Mesenchymal stem cell (in vitro differentiated cells and primary cell): ENCODE results near the gene CA10.

Experiments used
- DNase-seq: peaks from one replicate; pipeline ENCODE4 v3.0.0-alpha.2; 2013
- H2AFZ ChIP-seq: one replicate; pipeline ENCODE4 v1.6.1; 2013; ENCODE audit warnings: low read depth, mild to moderate bottlenecking, control low read depth, inconsistent platforms, low read length, moderate library complexity
- H2AK5ac ChIP-seq: 2 replicates; pipeline ENCODE4 v1.6.1; 2013; ENCODE audit warnings: low read length, moderate library complexity, mild to moderate bottlenecking, inconsistent platforms; ENCODE audit not compliant: severe bottlenecking
- H2BK120ac ChIP-seq: one replicate; pipeline ENCODE4 v1.6.1; 2013; ENCODE audit warnings: low read depth, mild to moderate bottlenecking, inconsistent platforms, low read length, moderate library complexity
- H2BK12ac ChIP-seq, 2 experiments: one replicate each; pipeline ENCODE4 v1.6.1; 2013; ENCODE audit warnings: inconsistent platforms in 2 of 2, low read length in 2 of 2, mild to moderate bottlenecking in 2 of 2, moderate library complexity in 2 of 2, control low read depth in 1 of 2
- H2BK15ac ChIP-seq: one replicate; pipeline ENCODE4 v1.6.1; 2013; ENCODE audit warnings: mild to moderate bottlenecking, low read depth, inconsistent platforms; ENCODE audit not compliant: poor library complexity, severe bottlenecking
- H2BK5ac ChIP-seq: 2 replicates; pipeline ENCODE4 v1.6.1; 2013; ENCODE audit warnings: low read depth, mild to moderate bottlenecking, low read length, control low read depth, inconsistent platforms; ENCODE audit not compliant: poor library complexity, severe bottlenecking
- H3K14ac ChIP-seq, 2 experiments: one replicate each; pipeline ENCODE4 v1.6.1; 2013; ENCODE audit warnings: inconsistent platforms in 2 of 2, low read length in 2 of 2, control low read depth in 1 of 2, mild to moderate bottlenecking in 1 of 2, moderate library complexity in 1 of 2
- H3K18ac ChIP-seq, 2 experiments: one replicate each; pipeline ENCODE4 v1.6.1; 2013; ENCODE audit warnings: inconsistent platforms in 2 of 2, low read length in 2 of 2, control low read depth in 1 of 2, low read depth in 1 of 2, mild to moderate bottlenecking in 1 of 2
- H3K23ac ChIP-seq, 2 experiments: one replicate each; pipeline ENCODE4 v1.6.1; 2013; ENCODE audit warnings: inconsistent platforms in 2 of 2, low read length in 2 of 2, mild to moderate bottlenecking in 2 of 2, moderate library complexity in 2 of 2, control low read depth in 1 of 2
- H3K27ac ChIP-seq: 2 replicates; pipeline ENCODE4 v1.5.1; 2013; ENCODE audit warnings: mild to moderate bottlenecking, moderate library complexity, low read length, control low read depth, inconsistent platforms; ENCODE audit not compliant: poor library complexity, severe bottlenecking
- H3K27me3 ChIP-seq, 2 experiments: 2 replicates each; pipeline versions ENCODE4 v1.6.1 to v1.7.0; 2013; ENCODE audit warnings: low read length in 2 of 2, mild to moderate bottlenecking in 2 of 2, moderate library complexity in 2 of 2, control low read depth in 1 of 2, inconsistent platforms in 1 of 2; ENCODE audit not compliant: control insufficient read depth in 1 of 2, insufficient read depth in 1 of 2
- H3K36me3 ChIP-seq, 2 experiments: 2 replicates each; pipeline versions ENCODE4 v1.6.1 to v1.7.0; 2013; ENCODE audit warnings: low read length in 2 of 2, control low read depth in 1 of 2, inconsistent platforms in 1 of 2, low read depth in 1 of 2, mild to moderate bottlenecking in 1 of 2; ENCODE audit not compliant: insufficient read depth in 2 of 2, control insufficient read depth in 1 of 2
- H3K4ac ChIP-seq, 2 experiments: one replicate each; pipeline ENCODE4 v1.6.1; 2013; ENCODE audit warnings: inconsistent platforms in 2 of 2, low read length in 2 of 2, mild to moderate bottlenecking in 2 of 2, moderate library complexity in 2 of 2, control low read depth in 1 of 2, low read depth in 1 of 2
- H3K4me1 ChIP-seq: 2 replicates; pipeline ENCODE4 v1.6.1; 2013; ENCODE audit warnings: low read depth, low read length, control low read depth; ENCODE audit not compliant: control insufficient read depth, insufficient read depth
- H3K4me2 ChIP-seq: 2 replicates; pipeline ENCODE4 v1.6.1; 2013; ENCODE audit warnings: low read length, mild to moderate bottlenecking, inconsistent platforms; ENCODE audit not compliant: poor library complexity, severe bottlenecking
- H3K4me3 ChIP-seq, 2 experiments: 2 replicates each; pipeline versions ENCODE4 v1.5.1 to v1.7.0; 2013; ENCODE audit warnings: low read length in 2 of 2, mild to moderate bottlenecking in 2 of 2, control low read depth in 1 of 2, low read depth in 1 of 2; ENCODE audit not compliant: insufficient read depth in 1 of 2
- H3K79me1 ChIP-seq: replicated peaks from 2 replicates; pipeline ENCODE4 v1.6.1; 2013; ENCODE audit warnings: mild to moderate bottlenecking, control low read depth, low read length, inconsistent platforms; ENCODE audit not compliant: poor library complexity, severe bottlenecking
- H3K9ac ChIP-seq: 2 replicates; pipeline ENCODE4 v1.7.0; 2013; ENCODE audit warnings: mild to moderate bottlenecking, low read length, moderate library complexity
- H3K9me3 ChIP-seq: 2 replicates; pipeline ENCODE4 v1.7.0; 2013; ENCODE audit warnings: mild to moderate bottlenecking, low read length; ENCODE audit not compliant: control insufficient read depth
- H4K8ac ChIP-seq: one replicate; pipeline ENCODE4 v1.6.1; 2013; ENCODE audit warnings: inconsistent platforms, mild to moderate bottlenecking, low read length, moderate library complexity
- H4K91ac ChIP-seq: one replicate; pipeline ENCODE4 v1.6.1; 2013; ENCODE audit warnings: mild to moderate bottlenecking, low read length, inconsistent platforms
- WGBS: methylation state at CpG from one replicate; pipeline ENCODE4 v1.1.7; 2013; ENCODE audit warnings: mixed read lengths; 5-methylcytosine and 5-hydroxymethylcytosine counted together

Gene CA10

DNA sequence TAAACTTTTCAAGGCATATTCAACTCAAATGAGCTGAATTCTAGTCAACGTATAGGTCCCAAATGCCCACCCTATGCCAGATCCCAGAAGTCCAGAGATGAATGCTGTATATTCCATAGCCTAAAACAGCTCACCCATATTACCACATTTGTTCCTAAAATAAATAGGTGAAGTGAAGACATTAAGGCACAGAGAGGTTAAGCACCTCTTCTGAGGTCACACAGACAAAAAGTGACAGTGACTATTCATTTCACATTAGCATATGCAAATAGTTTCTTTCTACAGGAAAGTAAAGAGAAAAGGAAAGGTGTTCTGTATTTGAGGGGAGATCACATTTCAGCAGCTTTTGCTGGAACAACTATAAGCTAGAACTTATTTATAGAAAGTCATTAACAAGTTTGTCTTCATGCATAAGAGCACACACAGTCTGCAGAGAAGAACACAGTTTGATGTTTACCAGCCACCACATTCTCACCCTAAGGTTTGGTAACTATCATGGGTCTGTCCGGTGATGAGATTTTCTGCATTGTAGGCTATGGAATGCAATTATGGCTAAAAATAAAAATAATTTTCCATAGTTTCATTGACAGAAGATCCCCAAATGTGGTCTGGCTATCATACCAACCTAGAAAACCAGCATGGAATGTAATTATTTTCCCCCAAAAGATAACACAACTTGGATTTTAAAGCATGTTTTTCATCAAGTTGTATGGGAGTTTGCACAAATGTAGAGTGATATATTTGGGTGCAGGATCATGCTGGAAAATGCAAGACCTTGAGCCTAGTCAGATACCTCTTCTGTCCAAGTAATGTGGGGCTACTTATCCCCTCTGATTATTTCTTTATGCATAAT, 496.1 kb downstream of the CA10 start:
- Histone ChIP-seq H3K4me2 (no peak overlapping the region), H3K27me3 (no peaks in the 10 kb centered on the region), H2BK5ac (no peak overlapping the region), H3K79me1 (no peaks in the 10 kb centered on the region), H3K14ac (no peak overlapping the region), H3K4me1 (no peaks in the 10 kb centered on the region), H3K9ac (no peak overlapping the region), H3K23ac (no peak overlapping the region), H3K4ac (no peak overlapping the region), H3K4me3 (no peak overlapping the region), H3K27ac (no peak overlapping the region), H4K8ac (no peak overlapping the region), H2BK15ac (no peak overlapping the region), H2BK12ac (no peak overlapping the region), H3K18ac (no peak overlapping the region), H3K9me3 (no peaks in the 10 kb centered on the region), H2AFZ (no peak overlapping the region), H3K36me3 (no peaks in the 10 kb centered on the region), H2BK120ac (no peak overlapping the region), H2AK5ac (no peak overlapping the region), H4K91ac (no peak overlapping the region)
- DNase-seq: no peak
- 50% methylated on average over 1 of the region's 2 CpGs for WGBS

GRCh38 chr17:51661403-51661802, 497.1 kb downstream of the CA10 start:
- H3K4ac ChIP-seq: no peak overlapping the region
- no peak overlapping the region for H2BK12ac ChIP-seq
- no peak overlapping the region for H3K4me2 ChIP-seq
- H3K36me3 ChIP-seq: no peaks in the 10 kb centered on the region
- no peak overlapping the region for H2BK120ac ChIP-seq
- H4K91ac ChIP-seq: no peak overlapping the region
- H3K14ac ChIP-seq: no peak overlapping the region
- H2BK5ac ChIP-seq: no peak overlapping the region
- no peak overlapping the region for H4K8ac ChIP-seq
- H2AK5ac ChIP-seq: no peak overlapping the region
- no peak overlapping the region for H2AFZ ChIP-seq
- 64% methylated on average over 3 of the region's 4 CpGs for WGBS
- no peaks in the 10 kb centered on the region for H3K9me3 ChIP-seq
- no peak overlapping the region for H3K18ac ChIP-seq
- no peaks in the 10 kb centered on the region for H3K79me1 ChIP-seq
- no peak overlapping the region for H3K4me3 ChIP-seq
- DNase-seq: no peak
- H3K27me3 ChIP-seq: peaks cover 0 to 4% of the 10 kb centered on the region in 2 experiments
- no peaks in the 10 kb centered on the region for H3K4me1 ChIP-seq
- H2BK15ac ChIP-seq: no peak overlapping the region
- no peak overlapping the region for H3K23ac ChIP-seq
- H3K9ac ChIP-seq: no peak overlapping the region
- no peak overlapping the region for H3K27ac ChIP-seq

GRCh38 chr17:51660266-51660665, 498.2 kb downstream of the CA10 start:
- no peak for DNase-seq
- Histone ChIP-seq H4K8ac (no peak overlapping the region), H3K27me3 (peaks cover 0 to 4% of the 10 kb centered on the region in 2 experiments), H2BK5ac (no peak overlapping the region), H3K9ac (no peak overlapping the region), H2BK12ac (no peak overlapping the region), H2AK5ac (no peak overlapping the region), H3K4me1 (no peaks in the 10 kb centered on the region), H3K36me3 (no peaks in the 10 kb centered on the region), H3K4me2 (no peak overlapping the region), H2AFZ (no peak overlapping the region), H2BK120ac (no peak overlapping the region), H4K91ac (no peak overlapping the region), H3K79me1 (no peaks in the 10 kb centered on the region), H3K4me3 (no peak overlapping the region), H3K23ac (no peak overlapping the region), H2BK15ac (no peak overlapping the region), H3K9me3 (no peaks in the 10 kb centered on the region), H3K4ac (no peak overlapping the region), H3K18ac (no peak overlapping the region), H3K14ac (no peak overlapping the region), H3K27ac (no peak overlapping the region)
- 44% methylated on average over 4 of the region's 4 CpGs for WGBS

- H3K27me3 ChIP-seq: peaks cover 0 to 4% of the 10 kb centered on the region in 2 experiments
- no peaks in the 10 kb centered on the region for H3K9me3 ChIP-seq
- no peak overlapping the region for H4K91ac ChIP-seq
- DNase-seq: no peak
- no peak overlapping the region for H2BK5ac ChIP-seq
- no peak overlapping the region for H3K14ac ChIP-seq
- no peaks in the 10 kb centered on the region for H3K4me1 ChIP-seq
- H3K23ac ChIP-seq: no peak overlapping the region
- no peaks in the 10 kb centered on the region for H3K79me1 ChIP-seq
- H2BK15ac ChIP-seq: no peak overlapping the region
- no peak overlapping the region for H2BK12ac ChIP-seq
- no peak overlapping the region for H2AFZ ChIP-seq
- no peak overlapping the region for H3K18ac ChIP-seq
- no peak overlapping the region for H3K4ac ChIP-seq
- H3K36me3 ChIP-seq: no peaks in the 10 kb centered on the region
- H3K27ac ChIP-seq: no peak overlapping the region
- no peak overlapping the region for H4K8ac ChIP-seq
- no peak overlapping the region for H3K4me3 ChIP-seq
- H3K9ac ChIP-seq: no peak overlapping the region
- H2AK5ac ChIP-seq: no peak overlapping the region
- no peak overlapping the region for H3K4me2 ChIP-seq
- H2BK120ac ChIP-seq: no peak overlapping the region
Observed at GRCh38 chr17:51657224-51657623, 501.3 kb downstream of the CA10 start.
